ENCODE results near the gene TNS3. TPM values are rescaled to one million over a fixed set of nuclear protein-coding genes. Genes with fewer than 3 reads are reported as not detected.
"Not testable (repeated sequence)": the region's sequence is repeated elsewhere in the genome, so short reads cannot be mapped to it uniquely, and the experiment has no call there.

Gene TNS3
- total RNA-seq, 1 donor from 2014 or later, result 89.8 TPM

DNA sequence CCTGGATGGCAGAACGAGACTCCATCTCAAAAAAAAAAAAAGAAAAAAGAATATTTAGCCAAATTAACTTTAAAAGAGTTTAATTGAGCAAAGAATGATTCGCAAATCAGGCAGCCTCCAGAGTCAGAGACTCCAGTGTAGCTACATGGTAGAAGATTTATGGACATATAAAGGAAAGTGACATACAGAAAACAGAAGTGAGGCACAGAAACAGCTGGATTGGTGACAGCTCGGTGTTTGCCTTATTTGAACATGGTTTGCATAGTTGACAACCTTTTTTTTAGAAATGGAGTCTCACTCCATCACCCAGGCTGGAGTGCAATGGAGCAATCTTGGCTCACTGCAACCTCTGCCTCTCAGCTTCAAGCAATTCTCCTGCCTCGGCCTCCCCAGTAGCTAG, 35.2 kb upstream of the TNS3 start:
- no peak for TF ChIP-seq CTCF (IDR thresholded peaks at IDR 0.05)
- Histone ChIP-seq H3K9me3 (no peaks in the 10 kb centered on the region), H3K36me3 (no peaks in the 10 kb centered on the region), H3K4me3 (no peak overlapping the region), H3K27ac (no peak overlapping the region), H3K4me1 (peaks cover 6 to 9% of the 10 kb centered on the region in 2 donors), H3K27me3 (no peaks in the 10 kb centered on the region)
- intact Hi-C loops (cut with DNase I), result no loop called here
- DNase-seq (ENCODE audit: low spot score in 2 of 2), result no peak

GRCh38 chr7:47614450-47614849, 32.5 kb upstream of the TNS3 start:
- TF ChIP-seq CTCF (IDR thresholded peaks at IDR 0.05), result no peak
- no peak for DNase-seq (ENCODE audit: low spot score in 2 of 2)
- intact Hi-C loops (cut with DNase I), result no loop called here

GRCh38 chr7:47611045-47611511, 29.2 kb upstream of the TNS3 start:
- no peak overlapping the region for H3K4me3 ChIP-seq
- TF ChIP-seq CTCF (IDR thresholded peaks at IDR 0.05), result no peak
- peaks cover 0 to 8% of the 10 kb centered on the region in 2 donors for H3K4me1 ChIP-seq
- intact Hi-C loops (cut with DNase I), result no loop called here
- no peaks in the 10 kb centered on the region for H3K9me3 ChIP-seq
- no peak overlapping the region for H3K27ac ChIP-seq
- DNase-seq (ENCODE audit: low spot score in 2 of 2), result no peak
- no peaks in the 10 kb centered on the region for H3K27me3 ChIP-seq
- no peaks in the 10 kb centered on the region for H3K36me3 ChIP-seq

More at GRCh38 chr7:47614450-47614849, 32.5 kb upstream of the TNS3 start:
- Histone ChIP-seq H3K27ac (no peak overlapping the region), H3K4me3 (no peak overlapping the region), H3K4me1 (peaks cover 0 to 6% of the 10 kb centered on the region in 2 donors), H3K27me3 (no peaks in the 10 kb centered on the region), H3K36me3 (no peaks in the 10 kb centered on the region), H3K9me3 (no peaks in the 10 kb centered on the region)

DNA sequence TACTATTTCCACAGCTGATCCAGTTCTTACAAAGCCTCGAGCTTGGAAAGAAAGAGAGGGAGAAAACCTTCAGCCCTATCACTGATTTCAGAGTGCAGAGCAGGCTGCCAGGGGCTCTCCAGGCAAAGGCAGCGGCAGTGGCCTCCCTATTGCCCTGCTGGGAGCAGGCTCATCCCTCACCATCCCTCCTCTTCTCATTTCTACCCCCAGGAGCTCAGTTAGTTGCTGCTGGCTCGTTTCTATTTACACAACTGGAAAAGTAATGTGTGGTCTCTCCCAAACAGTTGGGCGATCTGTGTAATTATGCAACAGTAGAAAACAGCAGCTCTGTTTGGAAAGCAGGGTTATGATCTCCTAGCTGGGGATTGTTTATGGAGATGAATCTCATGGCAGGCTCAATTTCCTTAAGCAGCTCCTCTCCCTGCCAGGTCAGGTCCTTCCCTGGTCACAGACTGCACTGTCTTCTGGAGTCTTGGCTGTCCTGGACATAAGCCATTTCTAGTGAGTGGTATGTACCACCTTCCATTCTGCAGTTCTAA, 28.7 kb upstream of the TNS3 start:
- Histone ChIP-seq H3K9me3 (no peaks in the 10 kb centered on the region), H3K4me1 (peaks cover 4 to 13% of the 10 kb centered on the region in 2 donors), H3K27me3 (no peaks in the 10 kb centered on the region), H3K36me3 (no peaks in the 10 kb centered on the region), H3K27ac (no peak overlapping the region), H3K4me3 (no peak overlapping the region)
- DNase-seq (ENCODE audit: low spot score in 2 of 2), result no peak
- intact Hi-C loops (cut with DNase I), result no loop called here
- no peak for TF ChIP-seq CTCF (IDR thresholded peaks at IDR 0.05)

GRCh38 chr7:47609803-47610452, 28.0 kb upstream of the TNS3 start:
- Histone ChIP-seq H3K4me3 (no peak overlapping the region), H3K27me3 (no peaks in the 10 kb centered on the region), H3K4me1 (peaks cover 10 to 19% of the 10 kb centered on the region in 2 donors), H3K27ac (no peak overlapping the region), H3K36me3 (no peaks in the 10 kb centered on the region), H3K9me3 (no peaks in the 10 kb centered on the region)
- TF ChIP-seq CTCF (IDR thresholded peaks at IDR 0.05), result no peak
- intact Hi-C loops (cut with DNase I), result loop anchor here (5.0 kb wide), 1 partner anchor 42 kb away; no protein-coding TSS in a partner anchor
- no peak for DNase-seq (ENCODE audit: low spot score in 2 of 2)

DNA sequence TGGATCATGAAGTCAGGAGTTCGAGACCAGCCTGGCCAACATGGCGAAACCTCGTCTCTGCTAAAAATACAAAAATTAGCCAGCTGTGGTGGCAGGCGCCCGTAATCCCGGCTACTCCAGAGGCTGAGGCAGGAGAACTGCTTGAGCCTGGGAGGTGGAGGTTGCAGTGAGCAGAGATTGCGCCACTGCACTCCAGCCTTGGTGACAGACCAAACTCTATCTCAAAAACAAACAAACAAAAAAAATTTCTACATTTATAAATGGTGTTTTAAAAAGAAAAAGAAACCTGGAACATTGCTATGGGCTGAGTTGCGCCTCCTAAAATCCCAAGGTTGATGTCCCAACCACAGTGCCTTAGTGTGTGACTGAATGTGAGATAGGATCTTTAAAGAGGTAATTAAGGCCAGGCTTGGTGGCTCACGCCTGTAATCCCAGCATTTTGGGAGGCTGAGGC, 24.7 kb upstream of the TNS3 start:
- DNase-seq (ENCODE audit: low spot score in 2 of 2); H3K9me3 ChIP-seq; H3K27me3 ChIP-seq; H3K36me3 ChIP-seq; H3K4me3 ChIP-seq: not testable (repeated sequence)
- intact Hi-C loops (cut with DNase I), result loop anchor here (5.0 kb wide), 1 partner anchor 46 kb away; no protein-coding TSS in a partner anchor
- Histone ChIP-seq H3K27ac (peak overlapping the region in 1 of 2 donors; percentile 15), H3K4me1 (peaks cover 10 to 27% of the 10 kb centered on the region in 2 donors)

Measured in ascending aorta (tissue), 2 donors.